Peyer's patch (tissue), 4 donors: ENCODE results near the gene C9. TPM values are rescaled to one million over a fixed set of nuclear protein-coding genes. Genes with fewer than 3 reads are reported as not detected.
"Not testable (repeated sequence)": the region's sequence is repeated elsewhere in the genome, so short reads cannot be mapped to it uniquely, and the experiment has no call there.

Experiments used
- DNase-seq, 3 donors: peaks; one replicate each; pipeline ENCODE4 v3.0.0-alpha.2; 2017 to 2019
- H3K27ac ChIP-seq, 4 donors: fragments of 200-600 bp; sonication (generic); one replicate each; pipeline ENCODE4 v1.5.1; 2016 to 2019
- H3K27me3 ChIP-seq, 2 donors: fragments of 200-600 bp; sonication (generic); one replicate each; pipeline ENCODE4 v1.5.1; 2019
- H3K36me3 ChIP-seq, 3 donors: fragments of 200-600 bp; sonication (generic); one replicate each; pipeline ENCODE4 v1.5.1; 2016 to 2019
- H3K4me1 ChIP-seq, 4 donors: fragments of 200-600 bp; sonication (generic); one replicate each; pipeline ENCODE4 v1.5.1; 2016 to 2019
- H3K4me3 ChIP-seq, 4 donors: fragments of 200-600 bp; sonication (generic); 1 replicate in 3 of 4; 2 replicates in 1 of 4; pipeline ENCODE4 v1.5.1; 2016 to 2019; ENCODE audit warnings: mild to moderate bottlenecking in 1 of 4
- H3K9me3 ChIP-seq, 4 donors: fragments of 200-600 bp; sonication (generic); one replicate each; pipeline ENCODE4 v1.5.1; 2016 to 2019; ENCODE audit warnings: mild to moderate bottlenecking in 1 of 4
- POLR2A ChIP-seq, 2 donors: fragments of 450-650 bp; IDR thresholded peaks; one replicate each; pipeline ENCODE4 v1.5.1; 2017; ENCODE audit warnings: antibody characterized with exemption in 2 of 2, mild to moderate bottlenecking in 2 of 2, moderate library complexity in 2 of 2
- total RNA-seq, 4 donors: library from RNA; depleted of rRNA; stranded (reverse); fragments of >200 nt; gene quantifications; one replicate each; pipeline ENCODE4 v1.1.0, GENCODE V29; 2016
- TF ChIP-seq, protein P1 (sequence below), 6 experiments: fragments of 450-650 bp in 4 of 6; fragments of 200-600 bp in 2 of 6; sonication (generic) in 1 of 6; IDR thresholded peaks; one replicate each; pipeline ENCODE4 v1.5.1; 2017 to 2019; ENCODE audit warnings: antibody characterized with exemption in 6 of 6, mild to moderate bottlenecking in 3 of 6, moderate library complexity in 1 of 6

The C9 gene
- total RNA-seq, 4 donors from 2014 or later, result not detected

DNA sequence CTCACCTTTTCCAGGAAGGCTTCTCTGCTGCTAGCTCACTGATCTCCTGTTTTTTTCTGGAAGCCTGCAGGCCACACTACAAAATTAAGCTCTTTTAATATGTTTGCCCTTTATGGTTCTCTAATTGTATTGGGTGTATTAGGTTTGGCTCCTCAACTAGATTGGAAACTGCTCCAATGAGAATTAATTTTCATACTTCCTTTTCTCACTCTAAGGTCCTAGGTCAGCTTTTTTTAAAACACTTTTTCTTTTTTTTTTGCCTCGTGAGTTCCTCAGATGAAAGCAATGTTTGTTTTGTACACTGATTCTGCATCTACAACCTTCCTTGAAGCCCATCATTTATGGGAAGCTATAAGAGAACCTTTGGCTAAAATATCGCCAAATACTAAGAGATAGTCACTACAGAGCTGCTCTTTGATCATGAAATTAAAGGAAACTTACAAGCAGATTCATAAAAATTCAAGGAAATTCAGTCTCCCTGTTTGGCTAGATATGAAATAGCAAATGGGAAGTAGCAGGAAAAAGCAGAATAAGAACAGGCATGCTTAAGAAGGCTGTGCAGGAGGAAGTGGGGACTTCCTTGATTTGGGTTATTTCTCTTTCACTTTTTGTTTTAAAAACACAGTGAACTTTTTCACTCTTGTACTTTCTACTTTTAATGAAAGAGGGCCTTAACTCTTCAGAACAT is 89.8 kb downstream of the C9 start:
- peak in 1 of 3 donors; percentile 31 for DNase-seq

DNA sequence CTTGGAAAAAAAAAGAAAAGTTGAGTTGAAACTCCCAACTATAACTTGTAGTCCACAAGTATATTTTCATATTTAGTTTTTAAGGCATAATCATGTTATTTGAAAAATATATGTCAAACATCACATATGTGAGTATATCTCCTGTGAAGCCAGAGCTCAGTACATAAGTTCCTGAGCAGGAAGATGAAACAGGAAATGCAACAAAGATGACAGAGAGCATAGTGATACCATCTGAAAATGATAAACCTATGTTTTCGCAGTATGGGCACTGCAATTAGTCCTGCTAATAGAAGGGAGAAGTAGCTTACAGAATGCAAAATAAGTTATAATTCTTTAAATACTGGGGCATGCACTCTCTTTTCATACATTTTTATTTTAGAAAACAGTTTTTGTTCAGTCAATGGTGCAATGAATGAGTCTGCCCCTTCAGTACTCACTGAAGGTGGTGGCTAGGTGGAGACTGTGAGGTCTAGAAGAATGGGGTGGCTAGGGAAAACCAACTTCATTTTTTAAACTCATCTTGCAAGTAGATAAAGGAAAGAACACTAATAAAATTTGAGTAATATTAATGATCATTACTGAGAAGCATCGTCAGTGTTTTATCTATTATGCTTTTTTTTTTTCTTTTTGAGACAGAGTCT is 90.9 kb downstream of the C9 start:
- no peak for TF ChIP-seq POLR2A (IDR thresholded peaks at IDR 0.05)
- TF ChIP-seq, protein P1, sequence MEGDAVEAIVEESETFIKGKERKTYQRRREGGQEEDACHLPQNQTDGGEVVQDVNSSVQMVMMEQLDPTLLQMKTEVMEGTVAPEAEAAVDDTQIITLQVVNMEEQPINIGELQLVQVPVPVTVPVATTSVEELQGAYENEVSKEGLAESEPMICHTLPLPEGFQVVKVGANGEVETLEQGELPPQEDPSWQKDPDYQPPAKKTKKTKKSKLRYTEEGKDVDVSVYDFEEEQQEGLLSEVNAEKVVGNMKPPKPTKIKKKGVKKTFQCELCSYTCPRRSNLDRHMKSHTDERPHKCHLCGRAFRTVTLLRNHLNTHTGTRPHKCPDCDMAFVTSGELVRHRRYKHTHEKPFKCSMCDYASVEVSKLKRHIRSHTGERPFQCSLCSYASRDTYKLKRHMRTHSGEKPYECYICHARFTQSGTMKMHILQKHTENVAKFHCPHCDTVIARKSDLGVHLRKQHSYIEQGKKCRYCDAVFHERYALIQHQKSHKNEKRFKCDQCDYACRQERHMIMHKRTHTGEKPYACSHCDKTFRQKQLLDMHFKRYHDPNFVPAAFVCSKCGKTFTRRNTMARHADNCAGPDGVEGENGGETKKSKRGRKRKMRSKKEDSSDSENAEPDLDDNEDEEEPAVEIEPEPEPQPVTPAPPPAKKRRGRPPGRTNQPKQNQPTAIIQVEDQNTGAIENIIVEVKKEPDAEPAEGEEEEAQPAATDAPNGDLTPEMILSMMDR (IDR thresholded peaks at IDR 0.05), result no peak
- peak overlapping the region; percentile 35 to 70 (median 59) for H3K27ac ChIP-seq
- DNase-seq, result no peak
- no peaks in the 10 kb centered on the region for H3K4me1 ChIP-seq
- no peaks in the 10 kb centered on the region for H3K27me3 ChIP-seq
- no peak overlapping the region for H3K4me3 ChIP-seq
- no peaks in the 10 kb centered on the region for H3K36me3 ChIP-seq
- no peaks in the 10 kb centered on the region for H3K9me3 ChIP-seq

More for the DNA sequence above, 89.8 kb downstream of the C9 start:
- H3K4me1 ChIP-seq, result no peaks in the 10 kb centered on the region
- peak overlapping the region; percentile 45 to 70 (median 59) for H3K27ac ChIP-seq
- no peaks in the 10 kb centered on the region for H3K36me3 ChIP-seq
- no peaks in the 10 kb centered on the region for H3K27me3 ChIP-seq
- H3K4me3 ChIP-seq, result peak overlapping the region in 1 of 4 donors; percentile 14
- TF ChIP-seq, protein P1 (IDR thresholded peaks at IDR 0.05), result no peak
- no peak for TF ChIP-seq POLR2A (IDR thresholded peaks at IDR 0.05)
- no peaks in the 10 kb centered on the region for H3K9me3 ChIP-seq

DNA sequence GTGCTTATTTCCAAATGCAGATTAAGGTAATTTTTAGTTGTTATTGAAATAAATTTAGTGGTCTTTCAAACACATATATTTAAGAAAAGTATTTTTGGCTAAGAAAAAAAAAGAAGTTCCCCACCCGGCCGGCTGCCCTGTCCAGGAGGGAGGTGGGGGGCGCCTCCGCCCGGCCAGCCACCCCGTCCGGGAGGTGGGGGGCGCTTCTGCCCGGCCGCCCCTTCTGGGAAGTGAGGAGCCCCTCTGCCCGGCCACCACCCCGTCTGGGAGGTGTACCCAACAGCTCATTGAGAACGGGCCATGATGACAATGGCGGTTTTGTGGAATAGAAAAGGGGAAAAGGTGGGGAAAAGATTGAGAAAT is 91.4 kb downstream of the C9 start:
- H3K27me3 ChIP-seq, H3K36me3 ChIP-seq, H3K4me1 ChIP-seq, DNase-seq, H3K9me3 ChIP-seq: not testable (repeated sequence)
- H3K27ac ChIP-seq, result peak overlapping the region in 1 of 4 donors; percentile 26
- H3K4me3 ChIP-seq, result peak overlapping the region in 1 of 4 donors; percentile 3

- H3K4me1 ChIP-seq, result no peaks in the 10 kb centered on the region
- H3K27ac ChIP-seq, result peak overlapping the region in 2 of 4 donors; percentile 28 to 46
- H3K9me3 ChIP-seq, result no peaks in the 10 kb centered on the region
- no peak for TF ChIP-seq POLR2A (IDR thresholded peaks at IDR 0.05)
- H3K27me3 ChIP-seq, result no peaks in the 10 kb centered on the region
- H3K4me3 ChIP-seq, result no peak overlapping the region
- DNase-seq, result no peak
- H3K36me3 ChIP-seq, result no peaks in the 10 kb centered on the region
Measured at GRCh38 chr5:39270225-39270848, 94.0 kb downstream of the C9 start.

GRCh38 chr5:39267186-39267585 is 97.1 kb downstream of the C9 start:
- no peaks in the 10 kb centered on the region for H3K4me1 ChIP-seq
- H3K4me3 ChIP-seq, result no peak overlapping the region
- no peak for DNase-seq
- no peaks in the 10 kb centered on the region for H3K9me3 ChIP-seq
- H3K27me3 ChIP-seq, result no peaks in the 10 kb centered on the region
- no peak overlapping the region for H3K27ac ChIP-seq
- TF ChIP-seq, protein P1 (IDR thresholded peaks at IDR 0.05), result no peak
- TF ChIP-seq POLR2A (IDR thresholded peaks at IDR 0.05), result no peak
- H3K36me3 ChIP-seq, result no peaks in the 10 kb centered on the region

- Histone ChIP-seq H3K9me3 (no peaks in the 10 kb centered on the region), H3K4me3 (no peak overlapping the region), H3K27ac (no peak overlapping the region), H3K27me3 (no peaks in the 10 kb centered on the region), H3K4me1 (no peaks in the 10 kb centered on the region), H3K36me3 (no peaks in the 10 kb centered on the region)
- DNase-seq, result no peak
- TF ChIP-seq, protein P1 (IDR thresholded peaks at IDR 0.05), result no peak
- no peak for TF ChIP-seq POLR2A (IDR thresholded peaks at IDR 0.05)
Measured at GRCh38 chr5:39266442-39266841, 97.9 kb downstream of the C9 start.
